ENCODE results near the gene WDR59.

- no peak for TF ChIP-seq EZH2 (IDR thresholded peaks at IDR 0.05; ENCODE audit: borderline replicate concordance, insufficient read depth, low read depth, low read length, poor library complexity, severe bottlenecking)
- TF ChIP-seq CTCF (IDR thresholded peaks at IDR 0.05) = no peak
These were observed 25.5 kb upstream of the WDR59 start for GRCh38 chr16:75010427-75010826.
